ENCODE results near the gene OR10C1.

Gene OR10C1

DNA sequence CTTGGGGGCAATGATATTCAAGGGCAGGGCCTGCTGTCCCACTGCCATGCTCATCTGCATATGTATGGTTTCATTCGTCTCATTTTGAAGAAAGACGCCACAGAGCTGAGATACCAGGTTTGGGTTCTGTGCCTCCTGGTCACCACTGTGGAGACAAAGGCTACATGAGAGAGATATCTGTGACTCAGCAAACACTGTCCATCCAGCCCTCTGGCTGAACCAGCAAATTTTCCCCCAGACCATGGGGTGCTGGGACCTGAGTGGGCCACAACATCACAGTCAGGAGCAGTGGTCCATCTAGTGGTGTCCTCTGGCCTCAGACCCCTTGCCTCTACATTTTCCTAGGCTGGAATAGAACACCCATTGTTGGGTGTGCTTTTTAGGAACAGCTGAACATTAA is 48.6 kb downstream of the OR10C1 start, which contains the start of gene MAS1L:
Gene MAS1L (minus strand): TSS at position 297 of the 400 bp plus-strand sequence. CDS start 54 bp downstream, at position 243.
- peaks cover 7 to 8% of the 10 kb centered on the region in 2 experiments for H3K4me1 ChIP-seq (ENCODE audit: control insufficient read depth in 1 of 2, insufficient read depth in 1 of 2, low read depth in 1 of 2, low read length in 1 of 2)
- H3K4me3 ChIP-seq (ENCODE audit: low read depth in 1 of 2, low read length in 1 of 2): no peak within 1 kb of the TSS
- no peaks in the 10 kb centered on the region for H3K36me3 ChIP-seq
- H3K27ac ChIP-seq: no peak within 1 kb of the TSS
- H3K9me3 ChIP-seq: no peaks in the 10 kb centered on the region
- no peaks in the 10 kb centered on the region for H3K27me3 ChIP-seq
- TF ChIP-seq, protein P1, sequence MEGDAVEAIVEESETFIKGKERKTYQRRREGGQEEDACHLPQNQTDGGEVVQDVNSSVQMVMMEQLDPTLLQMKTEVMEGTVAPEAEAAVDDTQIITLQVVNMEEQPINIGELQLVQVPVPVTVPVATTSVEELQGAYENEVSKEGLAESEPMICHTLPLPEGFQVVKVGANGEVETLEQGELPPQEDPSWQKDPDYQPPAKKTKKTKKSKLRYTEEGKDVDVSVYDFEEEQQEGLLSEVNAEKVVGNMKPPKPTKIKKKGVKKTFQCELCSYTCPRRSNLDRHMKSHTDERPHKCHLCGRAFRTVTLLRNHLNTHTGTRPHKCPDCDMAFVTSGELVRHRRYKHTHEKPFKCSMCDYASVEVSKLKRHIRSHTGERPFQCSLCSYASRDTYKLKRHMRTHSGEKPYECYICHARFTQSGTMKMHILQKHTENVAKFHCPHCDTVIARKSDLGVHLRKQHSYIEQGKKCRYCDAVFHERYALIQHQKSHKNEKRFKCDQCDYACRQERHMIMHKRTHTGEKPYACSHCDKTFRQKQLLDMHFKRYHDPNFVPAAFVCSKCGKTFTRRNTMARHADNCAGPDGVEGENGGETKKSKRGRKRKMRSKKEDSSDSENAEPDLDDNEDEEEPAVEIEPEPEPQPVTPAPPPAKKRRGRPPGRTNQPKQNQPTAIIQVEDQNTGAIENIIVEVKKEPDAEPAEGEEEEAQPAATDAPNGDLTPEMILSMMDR (IDR thresholded peaks at IDR 0.05): no peak

DNA sequence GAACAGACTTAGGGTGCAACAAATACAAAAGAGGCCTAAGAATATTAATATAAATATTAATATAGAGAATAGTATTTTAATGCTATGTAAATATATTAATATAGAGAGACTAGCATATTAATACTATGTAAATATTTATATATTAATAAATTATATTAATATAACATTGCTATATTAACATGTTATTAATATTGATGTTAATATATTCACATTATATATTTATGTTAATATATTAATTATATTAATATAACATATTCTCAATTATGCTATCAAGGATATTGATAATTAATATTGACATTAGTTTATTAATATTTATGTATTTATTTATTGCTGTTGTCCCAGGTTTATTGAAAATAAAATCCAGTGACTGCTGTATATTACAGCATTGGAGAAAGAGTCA is 49.8 kb downstream of the OR10C1 start:
- Histone ChIP-seq H3K27me3 (no peaks in the 10 kb centered on the region), H3K4me3 (ENCODE audit: low read depth in 1 of 2, low read length in 1 of 2) (no peak overlapping the region), H3K4me1 (ENCODE audit: control insufficient read depth in 1 of 2, insufficient read depth in 1 of 2, low read depth in 1 of 2, low read length in 1 of 2) (peaks cover 7 to 8% of the 10 kb centered on the region in 2 experiments), H3K9me3 (no peaks in the 10 kb centered on the region), H3K36me3 (no peaks in the 10 kb centered on the region), H3K27ac (no peak overlapping the region)
- TF ChIP-seq, protein P1 (IDR thresholded peaks at IDR 0.05): no peak

DNA sequence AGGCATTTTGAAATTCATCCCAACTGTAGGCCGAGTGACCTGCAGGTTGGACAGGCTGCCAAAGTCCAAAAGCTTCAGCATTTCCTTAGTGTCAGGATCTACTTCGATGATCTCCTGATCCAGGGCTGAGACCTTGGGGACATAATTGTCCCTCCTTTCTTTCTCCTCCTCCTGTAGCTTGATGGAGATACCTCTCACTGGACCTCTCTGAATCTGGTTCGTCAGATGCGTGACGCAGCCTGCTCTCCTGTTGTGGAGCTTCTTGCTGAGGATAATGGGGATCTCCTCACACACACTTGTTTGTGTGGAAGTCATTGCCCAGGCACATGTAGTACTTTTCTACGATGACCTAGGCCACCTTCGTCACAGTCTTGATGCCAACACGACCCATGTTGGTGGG is 50.2 kb downstream of the OR10C1 start:
- no peaks in the 10 kb centered on the region for H3K36me3 ChIP-seq
- peaks cover 7 to 8% of the 10 kb centered on the region in 2 experiments for H3K4me1 ChIP-seq (ENCODE audit: control insufficient read depth in 1 of 2, insufficient read depth in 1 of 2, low read depth in 1 of 2, low read length in 1 of 2)
- TF ChIP-seq, protein P1 (IDR thresholded peaks at IDR 0.05): no peak
- H3K4me3 ChIP-seq (ENCODE audit: low read depth in 1 of 2, low read length in 1 of 2): no peak overlapping the region
- H3K27ac ChIP-seq: no peak overlapping the region
- no peaks in the 10 kb centered on the region for H3K9me3 ChIP-seq
- no peaks in the 10 kb centered on the region for H3K27me3 ChIP-seq

DNA sequence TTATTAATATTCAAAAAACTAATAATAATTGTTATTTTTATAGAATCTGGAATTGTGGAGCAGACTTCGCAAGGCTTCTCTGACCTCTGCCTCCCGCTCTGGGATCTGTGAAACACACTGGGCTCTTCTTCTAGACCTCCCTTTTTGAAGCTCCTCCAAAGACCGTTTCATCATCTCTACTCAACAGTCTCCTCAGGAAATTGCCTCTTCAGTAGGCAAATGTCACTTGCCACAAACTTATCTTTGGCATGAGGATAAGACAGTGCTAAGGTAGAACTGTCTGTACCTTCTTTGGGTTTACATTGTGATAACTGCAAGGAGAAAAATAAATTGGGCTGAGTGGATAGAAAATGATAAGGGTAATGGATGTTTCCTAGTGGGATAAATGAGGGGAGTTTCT is 50.9 kb downstream of the OR10C1 start:
- TF ChIP-seq, protein P1 (IDR thresholded peaks at IDR 0.05): no peak
- no peak overlapping the region for H3K4me3 ChIP-seq (ENCODE audit: low read depth in 1 of 2, low read length in 1 of 2)

DNA sequence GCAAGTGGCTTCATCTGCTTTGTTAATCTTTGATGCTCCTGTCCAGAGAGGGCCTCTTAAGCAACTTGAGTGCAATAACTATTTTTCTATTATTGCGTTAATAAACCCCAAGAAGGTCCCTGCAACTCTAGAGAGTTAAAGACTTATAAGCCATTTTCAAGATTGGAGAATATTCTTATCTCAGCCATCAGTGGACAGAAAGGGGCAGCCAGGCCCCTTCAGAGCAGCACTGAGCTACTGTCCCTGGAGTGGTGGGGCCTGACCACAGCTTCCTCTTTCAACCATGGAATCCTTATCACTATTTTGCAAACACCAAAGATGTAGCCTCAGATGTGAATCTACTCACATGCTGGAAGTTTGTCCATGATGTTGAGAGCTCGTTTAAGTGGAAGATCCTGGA is 51.4 kb downstream of the OR10C1 start:
- no peaks in the 10 kb centered on the region for H3K36me3 ChIP-seq
- TF ChIP-seq, protein P1 (IDR thresholded peaks at IDR 0.05): no peak
- H3K27ac ChIP-seq: no peak overlapping the region
- H3K4me3 ChIP-seq (ENCODE audit: low read depth in 1 of 2, low read length in 1 of 2): no peak overlapping the region
- H3K4me1 ChIP-seq (ENCODE audit: control insufficient read depth in 1 of 2, insufficient read depth in 1 of 2, low read depth in 1 of 2, low read length in 1 of 2): peaks cover 7 to 8% of the 10 kb centered on the region in 2 experiments
- H3K9me3 ChIP-seq: no peaks in the 10 kb centered on the region
- no peaks in the 10 kb centered on the region for H3K27me3 ChIP-seq

More for the DNA sequence above, 50.9 kb downstream of the OR10C1 start:
- Histone ChIP-seq H3K27ac (no peak overlapping the region), H3K4me1 (ENCODE audit: control insufficient read depth in 1 of 2, insufficient read depth in 1 of 2, low read depth in 1 of 2, low read length in 1 of 2) (peaks cover 7 to 8% of the 10 kb centered on the region in 2 experiments), H3K27me3 (no peaks in the 10 kb centered on the region), H3K9me3 (no peaks in the 10 kb centered on the region), H3K36me3 (no peaks in the 10 kb centered on the region)
